GM12878 (cell line): Measurements from ENCODE around the gene NFS1. TPM values are rescaled to one million over a fixed set of nuclear protein-coding genes. Genes with fewer than 3 reads are reported as not detected.

Experiments used
- CBX5 ChIP-seq: sonication (generic); IDR thresholded peaks from 2 replicates; pipeline ENCODE4 v1.6.1; 2016; ENCODE audit warnings: low read depth, moderate library complexity, mild to moderate bottlenecking, inconsistent platforms
- GABPA ChIP-seq: IDR thresholded peaks from 2 replicates; pipeline ENCODE4 v1.6.1; 2014; ENCODE audit warnings: antibody characterized with exemption, low read depth, mild to moderate bottlenecking, inconsistent platforms
- HCFC1 ChIP-seq: fragments of 150-350 bp; IDR thresholded peaks from 2 replicates; pipeline ENCODE4 v1.6.1; 2014; ENCODE audit warnings: low read length
- KDM1A ChIP-seq: fragments of 200-600 bp; sonication (generic); IDR thresholded peaks from 2 replicates; pipeline ENCODE4 v1.6.1; 2016; ENCODE audit warnings: borderline replicate concordance
- MEF2B ChIP-seq: fragments of 450-650 bp; IDR thresholded peaks from 2 replicates; pipeline ENCODE4 v1.6.1; 2018; ENCODE audit warnings: mild to moderate bottlenecking, moderate library complexity; ENCODE audit not compliant: partially characterized antibody, poor library complexity, severe bottlenecking
- MYB ChIP-seq: fragments of 150-350 bp; IDR thresholded peaks from 2 replicates; pipeline ENCODE4 v1.6.1; 2014; ENCODE audit warnings: mild to moderate bottlenecking, low read depth, low read length, borderline replicate concordance
- NBN ChIP-seq: fragments of 450-650 bp; IDR thresholded peaks from 2 replicates; pipeline ENCODE4 v1.6.1; 2016
- NFIC ChIP-seq: IDR thresholded peaks from 2 replicates; pipeline ENCODE4 v1.6.1; 2012; ENCODE audit warnings: low read depth, mild to moderate bottlenecking, inconsistent platforms, low read length, moderate library complexity
- NR2C1 ChIP-seq: fragments of 450-650 bp; IDR thresholded peaks from 2 replicates; pipeline ENCODE4 v1.6.1; 2017; ENCODE audit warnings: antibody characterized with exemption, mild to moderate bottlenecking, moderate library complexity
- POLR2A ChIP-seq: IDR thresholded peaks from 2 replicates; pipeline ENCODE4 v1.6.1; 2011; ENCODE audit warnings: low read depth, mild to moderate bottlenecking, low read length
- POLR2AphosphoS2 ChIP-seq: IDR thresholded peaks from 2 replicates; pipeline ENCODE4 v1.6.1; 2011; ENCODE audit warnings: low read depth, mild to moderate bottlenecking, low read length, improper control_type of control experiment, moderate library complexity
- POLR2AphosphoS5 ChIP-seq: IDR thresholded peaks from 2 replicates; pipeline ENCODE4 v1.6.1; 2011; ENCODE audit warnings: mild to moderate bottlenecking, low read length, inconsistent platforms
- RAD51 ChIP-seq: fragments of 450-650 bp; IDR thresholded peaks from 2 replicates; pipeline ENCODE4 v1.6.1; 2016; ENCODE audit warnings: moderate library complexity, mild to moderate bottlenecking, inconsistent platforms
- TCF7 ChIP-seq: IDR thresholded peaks from 2 replicates; pipeline ENCODE4 v1.6.1; 2014; ENCODE audit warnings: antibody characterized with exemption, borderline replicate concordance
- YBX1 ChIP-seq: fragments of 450-650 bp; IDR thresholded peaks from 2 replicates; pipeline ENCODE4 v1.6.1; 2016; ENCODE audit warnings: antibody characterized with exemption
- ZZZ3 ChIP-seq: IDR thresholded peaks from 2 replicates; pipeline ENCODE4 v1.6.1; 2011; ENCODE audit warnings: low read depth; ENCODE audit not compliant: control insufficient read depth, insufficient read length
- polyA plus RNA-seq, 11 experiments: library from polyadenylated mRNA; depleted of rRNA in 4 of 11; unstranded in 6 of 11; stranded (reverse) in 5 of 11; fragments of >200 nt; fragmentation: Nextera tagmentation in 4 of 11; fragmentation: Illumina TruSeq in 1 of 11; extraction: Ambion mirVana in 4 of 11; extraction: Trizol in 1 of 11; gene quantifications; 1 replicate in 1 of 11; 2 replicates in 10 of 11; pipeline versions ENCODE4 v1.2.1 to v1.2.3, GENCODE V29; 2011 to 2016; ENCODE audit warnings: inconsistent platforms in 2 of 11, missing spikeins in 2 of 11, low read depth in 1 of 11
- total RNA-seq, 4 experiments: library from RNA; depleted of rRNA in 3 of 4; stranded (reverse); fragments of >200 nt in 3 of 4; fragmentation: Illumina TruSeq in 1 of 4; extraction: Trizol in 1 of 4; gene quantifications; 2 replicates each; pipeline versions ENCODE4 v1.2.1 to v1.2.3, GENCODE V29; 2013 to 2021
- TF ChIP-seq, protein P1 (sequence below): fragments of 150-350 bp; IDR thresholded peaks from 2 replicates; pipeline ENCODE4 v1.6.1; 2016; ENCODE audit warnings: low read depth, low read length
- TF ChIP-seq, protein P2 (sequence below): fragments of 450-650 bp; IDR thresholded peaks from 2 replicates; pipeline ENCODE4 v1.6.1; 2017; ENCODE audit warnings: mild to moderate bottlenecking, moderate library complexity
- TF ChIP-seq, protein P3 (sequence below): IDR thresholded peaks from 2 replicates; pipeline ENCODE4 v1.6.1; 2012; ENCODE audit warnings: low read length, inconsistent platforms
- TF ChIP-seq, protein P4 (sequence below): fragments of 450-650 bp; IDR thresholded peaks from 2 replicates; pipeline ENCODE4 v1.6.1; 2017; ENCODE audit warnings: mild to moderate bottlenecking

The NFS1 gene
- total and polyA plus RNA-seq, 10 of the 15 experiments (the other 5 are each of a cell fraction or from before 2014, with no cell fraction given) = 9.2 to 74.1 (median 38.6) TPM

DNA sequence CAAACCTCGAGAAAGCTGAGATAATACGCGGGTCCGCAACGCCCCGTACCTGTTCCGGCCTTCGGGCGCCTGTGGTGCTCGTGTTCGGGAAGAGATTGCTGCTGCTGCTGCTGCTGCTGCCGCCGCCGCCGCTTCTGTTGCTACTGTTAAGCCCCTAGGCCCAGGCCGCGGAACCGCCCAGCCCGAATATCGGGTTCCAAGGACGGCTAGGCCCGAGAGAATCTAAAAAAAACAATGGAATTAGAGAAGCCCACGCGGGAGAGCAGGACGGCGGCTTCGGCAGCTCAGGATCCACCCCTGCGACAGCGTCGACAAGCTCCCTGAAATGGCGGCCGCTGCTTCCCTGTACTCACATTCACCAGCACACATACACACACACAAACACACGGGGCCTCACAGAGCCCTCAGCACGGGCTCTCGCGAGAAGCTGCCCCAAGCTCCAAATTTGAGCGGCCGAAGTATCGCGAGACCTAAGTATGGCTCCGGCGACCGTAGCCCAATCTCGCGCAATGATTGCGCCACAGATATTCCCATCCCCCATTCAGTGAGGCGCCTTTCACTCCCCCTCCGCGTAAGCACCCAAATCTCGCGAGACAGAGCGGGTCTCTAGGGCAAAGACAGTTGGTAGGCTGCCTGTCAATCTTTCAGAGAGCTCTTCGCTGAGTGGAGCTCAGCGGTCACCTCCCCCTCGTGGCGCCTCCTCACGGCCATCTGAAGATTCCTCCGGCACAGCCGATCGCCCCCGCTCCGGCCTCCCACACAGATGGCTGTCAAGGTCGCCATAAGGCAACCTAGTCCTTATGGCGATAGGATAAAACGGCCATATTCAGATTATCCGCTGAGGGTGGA lies 43.0 kb upstream of the NFS1 start, which contains the start of gene RBM39 (continued):
- TF ChIP-seq, protein P1, sequence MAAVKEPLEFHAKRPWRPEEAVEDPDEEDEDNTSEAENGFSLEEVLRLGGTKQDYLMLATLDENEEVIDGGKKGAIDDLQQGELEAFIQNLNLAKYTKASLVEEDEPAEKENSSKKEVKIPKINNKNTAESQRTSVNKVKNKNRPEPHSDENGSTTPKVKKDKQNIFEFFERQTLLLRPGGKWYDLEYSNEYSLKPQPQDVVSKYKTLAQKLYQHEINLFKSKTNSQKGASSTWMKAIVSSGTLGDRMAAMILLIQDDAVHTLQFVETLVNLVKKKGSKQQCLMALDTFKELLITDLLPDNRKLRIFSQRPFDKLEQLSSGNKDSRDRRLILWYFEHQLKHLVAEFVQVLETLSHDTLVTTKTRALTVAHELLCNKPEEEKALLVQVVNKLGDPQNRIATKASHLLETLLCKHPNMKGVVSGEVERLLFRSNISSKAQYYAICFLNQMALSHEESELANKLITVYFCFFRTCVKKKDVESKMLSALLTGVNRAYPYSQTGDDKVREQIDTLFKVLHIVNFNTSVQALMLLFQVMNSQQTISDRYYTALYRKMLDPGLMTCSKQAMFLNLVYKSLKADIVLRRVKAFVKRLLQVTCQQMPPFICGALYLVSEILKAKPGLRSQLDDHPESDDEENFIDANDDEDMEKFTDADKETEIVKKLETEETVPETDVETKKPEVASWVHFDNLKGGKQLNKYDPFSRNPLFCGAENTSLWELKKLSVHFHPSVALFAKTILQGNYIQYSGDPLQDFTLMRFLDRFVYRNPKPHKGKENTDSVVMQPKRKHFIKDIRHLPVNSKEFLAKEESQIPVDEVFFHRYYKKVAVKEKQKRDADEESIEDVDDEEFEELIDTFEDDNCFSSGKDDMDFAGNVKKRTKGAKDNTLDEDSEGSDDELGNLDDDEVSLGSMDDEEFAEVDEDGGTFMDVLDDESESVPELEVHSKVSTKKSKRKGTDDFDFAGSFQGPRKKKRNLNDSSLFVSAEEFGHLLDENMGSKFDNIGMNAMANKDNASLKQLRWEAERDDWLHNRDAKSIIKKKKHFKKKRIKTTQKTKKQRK = peak; percentile 45; the same call in 1 of the 2 replicates
- TF ChIP-seq HCFC1 (peak; percentile 73), GABPA (no peak), TCF7 (peak; percentile 69; the same call in 1 of the 2 replicates), POLR2AphosphoS5 (peak; percentile 98), POLR2AphosphoS2 (peak; percentile 95), MYB (peak; percentile 58; the same call in 1 of the 2 replicates), KDM1A (no peak), CBX5 (0 out of 2 replicates have a peak, but pooled peaks have one; percentile 24), ZZZ3 (no peak), POLR2A (peak; percentile 92), NBN (peak; percentile 93; the same call in 1 of the 2 replicates), NR2C1 (peak; percentile 63), MEF2B (peak; percentile 92), NFIC (no peak), RAD51 (peak; percentile 64; the same call in 1 of the 2 replicates), YBX1 (no peak)
- TF ChIP-seq, protein P2, sequence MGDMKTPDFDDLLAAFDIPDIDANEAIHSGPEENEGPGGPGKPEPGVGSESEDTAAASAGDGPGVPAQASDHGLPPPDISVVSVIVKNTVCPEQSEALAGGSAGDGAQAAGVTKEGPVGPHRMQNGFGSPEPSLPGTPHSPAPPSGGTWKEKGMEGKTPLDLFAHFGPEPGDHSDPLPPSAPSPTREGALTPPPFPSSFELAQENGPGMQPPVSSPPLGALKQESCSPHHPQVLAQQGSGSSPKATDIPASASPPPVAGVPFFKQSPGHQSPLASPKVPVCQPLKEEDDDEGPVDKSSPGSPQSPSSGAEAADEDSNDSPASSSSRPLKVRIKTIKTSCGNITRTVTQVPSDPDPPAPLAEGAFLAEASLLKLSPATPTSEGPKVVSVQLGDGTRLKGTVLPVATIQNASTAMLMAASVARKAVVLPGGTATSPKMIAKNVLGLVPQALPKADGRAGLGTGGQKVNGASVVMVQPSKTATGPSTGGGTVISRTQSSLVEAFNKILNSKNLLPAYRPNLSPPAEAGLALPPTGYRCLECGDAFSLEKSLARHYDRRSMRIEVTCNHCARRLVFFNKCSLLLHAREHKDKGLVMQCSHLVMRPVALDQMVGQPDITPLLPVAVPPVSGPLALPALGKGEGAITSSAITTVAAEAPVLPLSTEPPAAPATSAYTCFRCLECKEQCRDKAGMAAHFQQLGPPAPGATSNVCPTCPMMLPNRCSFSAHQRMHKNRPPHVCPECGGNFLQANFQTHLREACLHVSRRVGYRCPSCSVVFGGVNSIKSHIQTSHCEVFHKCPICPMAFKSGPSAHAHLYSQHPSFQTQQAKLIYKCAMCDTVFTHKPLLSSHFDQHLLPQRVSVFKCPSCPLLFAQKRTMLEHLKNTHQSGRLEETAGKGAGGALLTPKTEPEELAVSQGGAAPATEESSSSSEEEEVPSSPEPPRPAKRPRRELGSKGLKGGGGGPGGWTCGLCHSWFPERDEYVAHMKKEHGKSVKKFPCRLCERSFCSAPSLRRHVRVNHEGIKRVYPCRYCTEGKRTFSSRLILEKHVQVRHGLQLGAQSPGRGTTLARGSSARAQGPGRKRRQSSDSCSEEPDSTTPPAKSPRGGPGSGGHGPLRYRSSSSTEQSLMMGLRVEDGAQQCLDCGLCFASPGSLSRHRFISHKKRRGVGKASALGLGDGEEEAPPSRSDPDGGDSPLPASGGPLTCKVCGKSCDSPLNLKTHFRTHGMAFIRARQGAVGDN = peak; percentile 70
- TF ChIP-seq, protein P3, sequence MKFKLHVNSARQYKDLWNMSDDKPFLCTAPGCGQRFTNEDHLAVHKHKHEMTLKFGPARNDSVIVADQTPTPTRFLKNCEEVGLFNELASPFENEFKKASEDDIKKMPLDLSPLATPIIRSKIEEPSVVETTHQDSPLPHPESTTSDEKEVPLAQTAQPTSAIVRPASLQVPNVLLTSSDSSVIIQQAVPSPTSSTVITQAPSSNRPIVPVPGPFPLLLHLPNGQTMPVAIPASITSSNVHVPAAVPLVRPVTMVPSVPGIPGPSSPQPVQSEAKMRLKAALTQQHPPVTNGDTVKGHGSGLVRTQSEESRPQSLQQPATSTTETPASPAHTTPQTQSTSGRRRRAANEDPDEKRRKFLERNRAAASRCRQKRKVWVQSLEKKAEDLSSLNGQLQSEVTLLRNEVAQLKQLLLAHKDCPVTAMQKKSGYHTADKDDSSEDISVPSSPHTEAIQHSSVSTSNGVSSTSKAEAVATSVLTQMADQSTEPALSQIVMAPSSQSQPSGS = peak; percentile 94
- TF ChIP-seq, protein P4, sequence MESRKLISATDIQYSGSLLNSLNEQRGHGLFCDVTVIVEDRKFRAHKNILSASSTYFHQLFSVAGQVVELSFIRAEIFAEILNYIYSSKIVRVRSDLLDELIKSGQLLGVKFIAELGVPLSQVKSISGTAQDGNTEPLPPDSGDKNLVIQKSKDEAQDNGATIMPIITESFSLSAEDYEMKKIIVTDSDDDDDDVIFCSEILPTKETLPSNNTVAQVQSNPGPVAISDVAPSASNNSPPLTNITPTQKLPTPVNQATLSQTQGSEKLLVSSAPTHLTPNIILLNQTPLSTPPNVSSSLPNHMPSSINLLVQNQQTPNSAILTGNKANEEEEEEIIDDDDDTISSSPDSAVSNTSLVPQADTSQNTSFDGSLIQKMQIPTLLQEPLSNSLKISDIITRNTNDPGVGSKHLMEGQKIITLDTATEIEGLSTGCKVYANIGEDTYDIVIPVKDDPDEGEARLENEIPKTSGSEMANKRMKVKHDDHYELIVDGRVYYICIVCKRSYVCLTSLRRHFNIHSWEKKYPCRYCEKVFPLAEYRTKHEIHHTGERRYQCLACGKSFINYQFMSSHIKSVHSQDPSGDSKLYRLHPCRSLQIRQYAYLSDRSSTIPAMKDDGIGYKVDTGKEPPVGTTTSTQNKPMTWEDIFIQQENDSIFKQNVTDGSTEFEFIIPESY = peak; percentile 89; the same call in 1 of the 2 replicates
